ENCODE results near the gene MRPL20.
"Not testable (repeated sequence)": the region's sequence is repeated elsewhere in the genome, so short reads cannot be mapped to it uniquely, and the experiment has no call there.

The MRPL20 gene

GRCh38 chr1:1437033-1437903 lies 30.2 kb upstream of the MRPL20 start:
- no peak for DNase-seq (ENCODE audit: low read depth)

GRCh38 chr1:1436630-1437032 lies 29.5 kb upstream of the MRPL20 start:
- DNase-seq (ENCODE audit: low read depth) = no peak

GRCh38 chr1:1435911-1436629 lies 29.0 kb upstream of the MRPL20 start:
- no peak for DNase-seq (ENCODE audit: low read depth)

- peak; percentile 40 for DNase-seq (ENCODE audit: low read depth)
These were observed 28.2 kb upstream of the MRPL20 start, which contains the start of gene VWA1 for GRCh38 chr1:1435106-1435903. VWA1 (plus strand) TSS chr1:1435690; CDS start chr1:1435749, 59 bp downstream.

- DNase-seq (ENCODE audit: low read depth) = no peak
These were observed 27.7 kb upstream of the MRPL20 start for GRCh38 chr1:1434824-1435105.

GRCh38 chr1:1434131-1434823 lies 27.2 kb upstream of the MRPL20 start:
- DNase-seq (ENCODE audit: low read depth) = no peak

- no peak for DNase-seq (ENCODE audit: low read depth)
These were observed 26.7 kb upstream of the MRPL20 start for GRCh38 chr1:1433804-1434130.

- no peak for DNase-seq (ENCODE audit: low read depth)
These were observed 26.1 kb upstream of the MRPL20 start for GRCh38 chr1:1432951-1433803.

- DNase-seq (ENCODE audit: low read depth) = no peak
These were observed 25.3 kb upstream of the MRPL20 start for GRCh38 chr1:1432274-1432950.

GRCh38 chr1:1431845-1432273 lies 24.8 kb upstream of the MRPL20 start:
- no peak for DNase-seq (ENCODE audit: low read depth)

GRCh38 chr1:1430992-1431844 lies 24.1 kb upstream of the MRPL20 start:
- DNase-seq (ENCODE audit: low read depth) = no peak

GRCh38 chr1:1430114-1430982 lies 23.3 kb upstream of the MRPL20 start:
- no peak for DNase-seq (ENCODE audit: low read depth)

- no peak for DNase-seq (ENCODE audit: low read depth)
These were observed 22.6 kb upstream of the MRPL20 start for GRCh38 chr1:1429671-1430073.

- DNase-seq (ENCODE audit: low read depth) = not testable (repeated sequence)
These were observed 21.9 kb upstream of the MRPL20 start for GRCh38 chr1:1428967-1429366.

GRCh38 chr1:1428174-1428573 lies 21.1 kb upstream of the MRPL20 start:
- no peak for DNase-seq (ENCODE audit: low read depth)

GRCh38 chr1:1427820-1428148 lies 20.7 kb upstream of the MRPL20 start:
- DNase-seq (ENCODE audit: low read depth) = no peak

- DNase-seq (ENCODE audit: low read depth) = no peak
These were observed 20.2 kb upstream of the MRPL20 start for GRCh38 chr1:1427106-1427819.

- no peak for DNase-seq (ENCODE audit: low read depth)
These were observed 19.5 kb upstream of the MRPL20 start for GRCh38 chr1:1426496-1427105.
